Stimulated activated CD8-positive, alpha-beta memory T cell treated with anti-CD3 and anti-CD28 coated beads, Interleukin-15, amount 100 ng/mL, for 1 hour (primary cell): ENCODE results near the gene L1TD1.
"Not testable (repeated sequence)": the region's sequence is repeated elsewhere in the genome, so short reads cannot be mapped to it uniquely, and the experiment has no call there.

Source experiments
- DNase-seq: peaks from one replicate; pipeline ENCODE4 v3.0.0-alpha.2; 2020; ENCODE audit warnings: low read depth

Gene L1TD1

GRCh38 chr1:62194651-62195544 lies at the start of gene L1TD1:
TSS of gene L1TD1 (plus strand) at chr1:62194849. CDS start at chr1:62206629, 11,780 bp downstream.
- no peak for DNase-seq

GRCh38 chr1:62159940-62160348 lies 34.7 kb upstream of the L1TD1 start:
- DNase-seq = no peak

- no peak for DNase-seq
Observed at GRCh38 chr1:62161711-62162110, 32.9 kb upstream of the L1TD1 start.

- DNase-seq = not testable (repeated sequence)
Observed at GRCh38 chr1:62170380-62170779, 24.3 kb upstream of the L1TD1 start.

GRCh38 chr1:62175568-62176179 lies 19.0 kb upstream of the L1TD1 start:
- no peak for DNase-seq

GRCh38 chr1:62176597-62177312 lies 17.9 kb upstream of the L1TD1 start:
- DNase-seq = no peak

- no peak for DNase-seq
Observed at GRCh38 chr1:62177621-62178020, 17.0 kb upstream of the L1TD1 start.

GRCh38 chr1:62178372-62178771 lies 16.3 kb upstream of the L1TD1 start:
- DNase-seq = no peak

GRCh38 chr1:62180054-62180453 lies 14.6 kb upstream of the L1TD1 start:
- DNase-seq = not testable (repeated sequence)

GRCh38 chr1:62180639-62181038 lies 14.0 kb upstream of the L1TD1 start:
- DNase-seq = no peak

- no peak for DNase-seq
Observed at GRCh38 chr1:62181532-62181931, 13.1 kb upstream of the L1TD1 start.

GRCh38 chr1:62182157-62182556 lies 12.5 kb upstream of the L1TD1 start:
- not testable (repeated sequence) for DNase-seq

- DNase-seq = not testable (repeated sequence)
Observed at GRCh38 chr1:62183164-62184020, 11.3 kb upstream of the L1TD1 start.

- no peak for DNase-seq
Observed at GRCh38 chr1:62184336-62184735, 10.3 kb upstream of the L1TD1 start.

- DNase-seq = not testable (repeated sequence)
Observed at GRCh38 chr1:62185233-62185632, 9.4 kb upstream of the L1TD1 start.

GRCh38 chr1:62185677-62186076 lies 9.0 kb upstream of the L1TD1 start:
- no peak for DNase-seq

- no peak for DNase-seq
Observed at GRCh38 chr1:62187548-62187947, 7.1 kb upstream of the L1TD1 start.

- no peak for DNase-seq
Observed at GRCh38 chr1:62188111-62188510, 6.5 kb upstream of the L1TD1 start.

GRCh38 chr1:62196086-62196690 lies 1.5 kb downstream of the L1TD1 start:
- DNase-seq = no peak

- no peak for DNase-seq
Observed at GRCh38 chr1:62198069-62198780, 3.6 kb downstream of the L1TD1 start.

- no peak for DNase-seq
Observed at GRCh38 chr1:62198781-62199125, 4.1 kb downstream of the L1TD1 start.
